Activated CD4-positive, alpha-beta T cell treated with anti-CD3 and anti-CD28 coated beads, Interleukin-10, Interleukin-2, amounts not matched to agents 100 ng/mL and 50 ng/mL, durations not matched to agents 16 hours and 8 hours (primary cell): Measurements from ENCODE around the gene PIGL.
"Not testable (repeated sequence)": the region's sequence is repeated elsewhere in the genome, so short reads cannot be mapped to it uniquely, and the experiment has no call there.

Source experiments
- DNase-seq: peaks from one replicate; pipeline ENCODE4 v3.0.0-alpha.2; 2020

PIGL gene

GRCh38 chr17:16217002-16217635 lies at the start of gene PIGL:
TSS of gene PIGL (plus strand) at chr17:16217210. CDS start at chr17:16217227, 17 bp downstream.
- peak; percentile 95 for DNase-seq

- DNase-seq = no peak
These were observed 45.4 kb upstream of the PIGL start for GRCh38 chr17:16171613-16172012.

DNA sequence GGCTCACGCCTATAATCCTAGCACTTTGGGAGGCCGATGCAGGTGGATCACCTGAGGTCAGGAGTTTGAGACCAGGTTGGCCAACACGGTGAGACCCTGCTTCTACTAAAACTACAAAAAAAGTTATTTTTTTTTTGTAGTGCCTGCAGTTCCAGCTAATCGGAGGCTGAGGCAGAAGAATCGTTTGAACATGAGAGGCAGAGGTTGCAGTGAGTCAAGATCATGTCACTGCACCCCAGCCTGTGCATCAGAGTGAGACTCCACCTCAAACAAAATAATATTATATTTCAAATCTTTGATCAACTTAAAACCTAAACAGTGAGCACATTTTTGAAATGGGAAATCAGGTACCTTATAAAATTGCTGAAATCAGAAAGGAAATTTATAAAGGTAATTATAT lies 38.2 kb upstream of the PIGL start:
- DNase-seq = no peak

DNA sequence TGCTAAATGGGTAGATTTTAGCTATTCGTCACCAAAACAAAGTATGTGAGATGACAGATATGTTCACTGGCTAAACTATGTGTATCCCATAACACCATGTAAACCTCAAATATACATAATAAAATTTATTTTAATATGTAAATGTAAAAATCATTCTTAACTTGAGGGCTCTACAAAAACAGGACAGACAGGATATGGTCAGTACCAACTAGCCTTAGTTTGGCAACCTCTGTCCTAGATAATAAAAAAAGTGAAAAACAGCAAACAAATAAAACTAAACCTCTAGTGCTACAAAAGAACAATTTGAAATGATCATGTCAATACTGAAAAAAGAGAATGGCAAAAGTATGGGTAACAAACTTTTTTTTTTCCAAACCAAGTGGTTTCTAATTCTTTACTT lies 35.4 kb upstream of the PIGL start:
- no peak for DNase-seq

DNA sequence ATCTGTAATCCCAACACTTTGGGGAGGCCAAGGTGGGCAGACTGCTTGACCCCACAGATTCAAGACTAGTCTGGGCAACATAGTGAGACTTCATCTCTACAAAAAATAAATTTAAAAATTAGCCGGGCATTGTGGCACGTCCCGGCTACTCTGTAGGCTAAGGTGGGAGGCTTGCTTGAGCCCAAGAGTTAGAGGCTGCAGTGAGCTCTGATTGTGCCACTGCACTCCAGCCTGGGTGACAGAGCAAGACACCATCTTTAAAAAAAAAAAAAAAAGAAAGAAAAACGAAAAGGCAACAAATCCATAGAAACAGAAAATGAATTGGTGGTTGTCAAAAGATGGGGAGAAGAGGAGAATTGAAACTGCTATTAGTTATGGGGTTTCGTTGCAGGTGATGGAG lies 29.4 kb upstream of the PIGL start:
- DNase-seq = no peak

- DNase-seq = no peak
These were observed 27.1 kb upstream of the PIGL start for GRCh38 chr17:16189791-16190348.

DNA sequence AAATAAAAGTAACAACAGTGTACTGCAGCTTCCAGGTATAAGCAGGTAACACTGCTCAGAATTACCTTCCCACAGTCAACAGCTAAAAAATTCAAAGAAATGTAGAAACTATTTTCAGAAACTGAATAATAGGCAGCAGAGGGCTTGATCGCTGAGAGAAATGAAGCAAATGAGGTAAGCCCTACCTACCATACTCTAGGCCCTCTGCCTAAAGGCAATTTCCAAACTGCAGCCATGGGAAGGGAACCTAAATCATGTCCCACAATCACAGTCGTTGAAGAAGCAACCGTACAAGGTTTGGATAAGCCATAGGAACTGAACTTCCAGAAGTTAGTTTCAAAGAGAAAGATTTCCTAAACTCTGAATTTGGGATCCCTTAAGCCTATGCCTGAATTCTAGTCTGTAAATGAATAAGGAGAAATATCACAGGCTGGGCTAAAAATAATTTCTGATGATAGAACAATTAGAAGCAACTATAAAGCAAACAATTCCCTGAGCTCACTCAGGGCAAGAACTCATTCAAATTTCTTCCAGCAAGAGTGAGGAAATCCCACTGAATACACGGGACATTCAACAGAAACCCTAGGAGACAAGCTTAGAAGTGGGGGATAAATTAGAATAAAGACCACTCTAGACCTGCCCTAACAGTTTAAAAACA lies 26.2 kb upstream of the PIGL start:
- no peak for DNase-seq

GRCh38 chr17:16191604-16192003 lies 25.4 kb upstream of the PIGL start:
- DNase-seq = no peak

GRCh38 chr17:16194307-16194835 lies 22.6 kb upstream of the PIGL start:
- not testable (repeated sequence) for DNase-seq

DNA sequence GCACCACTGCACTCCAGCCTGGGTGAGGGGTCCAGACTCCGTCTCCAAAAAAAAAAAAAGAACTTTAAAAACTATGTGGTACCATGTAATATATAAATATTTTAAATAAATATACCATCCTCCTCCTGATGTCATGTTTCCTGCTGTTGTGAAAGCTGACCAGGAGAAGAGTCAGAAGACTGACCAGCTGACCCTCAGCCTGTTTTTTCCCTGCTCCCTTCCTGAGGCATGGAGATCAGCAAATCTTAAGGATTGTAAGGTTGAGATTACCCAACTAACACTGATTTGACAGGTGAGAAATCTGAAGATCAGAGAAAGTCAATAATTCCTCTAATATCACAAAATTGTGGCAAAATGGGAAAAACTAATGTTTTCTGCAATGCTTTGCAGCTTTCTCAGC lies 19.7 kb upstream of the PIGL start:
- DNase-seq = no peak

DNA sequence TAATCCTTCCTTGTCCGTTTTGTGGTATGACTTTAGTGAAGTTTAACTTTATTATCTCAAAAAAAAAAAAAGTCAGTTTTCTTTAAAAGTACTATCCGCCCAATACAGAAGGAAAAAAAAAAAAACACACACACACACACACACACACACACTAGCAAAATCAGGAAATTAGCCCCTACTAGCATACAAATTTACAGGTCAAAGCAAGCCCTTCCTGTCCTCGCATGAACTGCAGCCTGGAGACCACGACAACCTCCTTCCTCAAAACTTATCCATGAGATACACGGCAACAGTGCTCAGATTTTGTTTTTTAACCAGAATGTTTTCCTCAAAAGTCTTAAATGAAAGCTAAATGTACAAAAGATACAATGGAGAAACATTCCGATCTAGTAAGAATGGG lies 17.9 kb upstream of the PIGL start:
- DNase-seq = no peak

GRCh38 chr17:16201693-16202131 lies 15.3 kb upstream of the PIGL start:
- not testable (repeated sequence) for DNase-seq

DNA sequence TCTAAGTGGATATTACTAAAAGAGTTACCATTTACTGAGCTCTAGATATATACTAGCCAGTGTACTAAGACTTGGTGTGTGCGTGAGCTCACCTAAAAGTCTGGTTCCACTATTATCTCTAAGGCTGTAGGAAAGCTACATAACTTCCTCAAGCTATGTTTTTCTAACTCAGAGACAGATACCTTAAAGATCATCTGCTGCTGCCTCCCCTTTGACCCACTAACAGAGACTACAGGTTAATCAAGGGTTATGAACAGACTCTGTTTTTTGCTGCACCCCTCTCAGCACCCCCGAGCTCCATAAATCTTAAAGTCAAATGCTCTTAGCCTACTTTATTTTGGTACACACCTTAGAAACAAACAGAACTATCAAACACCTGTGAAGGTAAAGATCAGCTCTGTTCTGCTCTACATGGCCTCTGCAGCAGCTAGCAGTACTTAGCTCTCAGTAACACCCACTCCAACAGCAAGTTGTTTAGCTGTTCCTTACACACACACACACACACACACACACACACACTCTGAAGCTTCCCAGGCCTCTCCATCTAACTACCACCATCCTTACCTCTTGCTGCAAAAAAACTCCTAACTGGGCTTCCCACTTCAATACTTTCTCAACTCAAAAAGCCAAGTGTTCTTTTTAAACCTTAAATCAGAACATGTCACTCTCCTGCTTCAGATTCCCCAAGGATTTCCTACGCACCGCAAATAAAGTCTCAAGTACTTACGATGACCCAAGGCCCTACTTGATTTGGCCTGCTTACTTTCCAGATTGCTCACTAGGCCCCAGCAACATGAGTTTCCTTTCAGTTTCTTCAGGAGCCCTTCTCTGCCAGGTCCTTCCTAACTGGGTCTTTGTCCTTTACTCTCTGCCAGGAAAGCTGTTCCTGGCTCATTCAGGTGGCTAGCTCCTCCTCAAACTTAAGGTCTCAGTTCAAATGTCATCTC lies 14.2 kb upstream of the PIGL start:
- not testable (repeated sequence) for DNase-seq

GRCh38 chr17:16204763-16205162 lies 12.2 kb upstream of the PIGL start:
- DNase-seq = not testable (repeated sequence)

DNA sequence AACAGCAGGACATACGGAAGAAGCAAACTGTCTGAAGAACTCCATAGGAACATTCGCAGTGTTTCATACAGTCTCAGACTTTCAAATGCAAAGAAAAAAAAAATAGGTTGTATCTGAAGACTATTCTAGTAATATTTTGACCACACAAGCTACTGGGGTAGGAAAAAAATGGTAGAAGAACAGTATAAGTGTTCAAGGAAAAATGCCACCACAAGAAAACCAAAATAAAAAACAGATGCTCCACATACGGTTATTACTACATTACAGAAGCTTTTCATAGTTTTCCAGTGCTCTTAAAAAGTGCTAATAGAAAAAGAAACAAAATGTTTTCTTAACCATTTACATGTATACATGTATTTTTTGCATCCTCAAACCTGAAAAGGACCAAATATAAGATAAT lies 5.4 kb upstream of the PIGL start:
- no peak for DNase-seq

DNA sequence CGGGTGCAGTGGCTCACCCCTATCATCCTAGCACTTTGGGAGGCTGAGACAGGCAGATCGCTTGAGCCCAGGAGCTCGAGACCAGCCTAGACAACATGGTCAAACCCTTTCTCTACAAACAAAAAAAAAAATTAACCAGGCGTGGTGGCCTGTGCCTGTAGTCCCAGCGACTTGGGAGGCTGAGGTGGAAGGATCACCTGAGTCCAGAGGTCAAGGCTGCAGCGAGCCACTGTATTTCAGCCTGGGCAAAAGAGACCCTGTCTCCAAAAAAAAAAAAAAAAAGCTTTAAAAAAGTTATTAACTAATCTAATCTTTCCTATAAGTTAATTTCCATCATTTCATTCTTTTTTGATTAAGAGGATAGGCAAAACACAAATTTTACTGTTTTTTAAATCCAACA lies 4.2 kb upstream of the PIGL start:
- DNase-seq = no peak

DNA sequence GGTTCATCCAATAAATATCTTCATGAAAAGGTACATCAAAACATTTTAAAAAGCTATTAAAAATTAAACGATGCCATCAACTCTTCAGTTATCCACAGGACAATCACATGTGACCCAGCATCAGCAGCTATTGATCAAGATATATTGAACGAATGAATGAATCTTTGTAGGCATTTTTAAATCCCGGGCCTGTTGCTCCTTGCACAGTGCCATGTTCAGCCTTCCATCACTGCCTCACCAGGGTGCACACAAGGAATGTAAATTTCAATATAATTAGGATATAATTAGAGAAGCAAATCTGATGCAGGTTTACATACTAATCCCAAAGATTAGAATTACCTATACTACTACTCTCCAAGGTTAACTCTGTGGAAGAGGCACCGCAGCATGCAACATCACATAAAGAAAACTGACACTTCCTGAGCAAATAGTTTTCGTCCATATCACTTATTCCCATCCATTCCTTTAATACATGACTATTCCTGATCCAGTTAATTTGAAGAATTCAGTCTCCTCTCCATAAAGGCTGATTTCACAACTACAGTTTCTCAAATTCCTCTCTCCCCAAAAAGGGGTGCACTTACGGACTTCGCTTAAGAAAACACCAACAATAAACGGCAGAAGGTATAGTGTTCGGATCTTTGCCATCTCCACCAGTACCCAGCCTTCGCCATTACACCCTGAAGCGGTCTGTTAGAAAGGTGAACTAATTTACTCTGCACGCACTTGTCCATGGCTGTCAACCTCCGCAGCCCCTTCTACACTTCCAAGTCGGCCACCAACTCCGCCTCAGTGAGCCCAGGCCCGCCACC lies 2.6 kb upstream of the PIGL start:
- DNase-seq = no peak

DNA sequence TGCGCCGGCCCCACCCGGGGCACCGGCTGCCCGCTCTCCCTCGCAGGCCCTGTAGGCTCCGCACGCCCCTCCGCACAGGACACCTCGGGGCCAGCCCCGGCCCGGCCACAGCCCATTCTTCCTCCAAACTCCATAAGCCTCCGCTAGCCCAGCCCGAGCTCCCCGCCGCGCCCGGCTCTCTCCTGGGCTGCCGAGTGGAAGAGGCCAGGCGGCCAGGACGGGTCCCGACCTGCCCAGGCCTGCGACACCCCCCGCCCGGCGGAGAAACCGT lies 2.1 kb upstream of the PIGL start:
- DNase-seq = peak; percentile 45

DNA sequence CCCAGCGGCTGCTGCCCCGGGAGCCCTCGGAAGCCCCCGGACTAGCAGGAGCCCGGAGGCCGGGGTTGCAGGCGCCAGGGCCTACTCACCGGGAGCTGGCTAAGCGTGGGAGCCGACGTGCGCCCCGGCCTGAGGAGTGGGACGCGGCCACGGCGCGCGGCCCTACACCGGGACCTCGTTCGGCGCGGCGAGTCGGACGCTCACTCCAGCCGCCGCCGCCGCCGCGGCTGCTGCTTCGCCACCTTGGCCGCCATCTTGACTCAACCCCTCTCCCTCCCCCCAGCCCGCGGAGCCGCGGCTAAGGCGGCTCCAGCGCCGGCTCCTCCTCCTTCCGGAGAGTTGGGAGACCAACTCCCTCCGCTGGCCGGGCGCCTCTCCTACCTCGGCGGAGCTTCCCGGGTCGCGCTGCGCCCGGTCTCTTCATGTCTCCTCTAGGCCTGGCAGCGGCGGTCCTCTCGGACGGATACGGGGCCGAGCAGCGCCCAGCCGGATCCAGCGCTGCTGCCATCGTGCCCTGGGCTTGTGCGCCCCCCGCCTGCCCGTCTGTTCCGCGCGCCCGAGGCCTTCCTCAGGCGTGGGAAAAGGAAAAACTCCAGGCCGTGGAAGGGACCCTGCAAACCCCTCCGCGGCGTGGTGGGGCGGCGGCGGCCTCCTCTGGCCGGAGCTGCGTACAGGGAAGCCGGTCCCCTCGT lies 1.6 kb upstream of the PIGL start, which contains the start of gene NCOR1:
TSS of gene NCOR1 (minus strand) at position 262 of the 692 bp plus-strand sequence. CDS start 20,965 bp downstream, outside the sequence.
- peak; percentile 96 for DNase-seq

GRCh38 chr17:16215965-16216316 lies 1.1 kb upstream of the PIGL start:
- DNase-seq = no peak

DNA sequence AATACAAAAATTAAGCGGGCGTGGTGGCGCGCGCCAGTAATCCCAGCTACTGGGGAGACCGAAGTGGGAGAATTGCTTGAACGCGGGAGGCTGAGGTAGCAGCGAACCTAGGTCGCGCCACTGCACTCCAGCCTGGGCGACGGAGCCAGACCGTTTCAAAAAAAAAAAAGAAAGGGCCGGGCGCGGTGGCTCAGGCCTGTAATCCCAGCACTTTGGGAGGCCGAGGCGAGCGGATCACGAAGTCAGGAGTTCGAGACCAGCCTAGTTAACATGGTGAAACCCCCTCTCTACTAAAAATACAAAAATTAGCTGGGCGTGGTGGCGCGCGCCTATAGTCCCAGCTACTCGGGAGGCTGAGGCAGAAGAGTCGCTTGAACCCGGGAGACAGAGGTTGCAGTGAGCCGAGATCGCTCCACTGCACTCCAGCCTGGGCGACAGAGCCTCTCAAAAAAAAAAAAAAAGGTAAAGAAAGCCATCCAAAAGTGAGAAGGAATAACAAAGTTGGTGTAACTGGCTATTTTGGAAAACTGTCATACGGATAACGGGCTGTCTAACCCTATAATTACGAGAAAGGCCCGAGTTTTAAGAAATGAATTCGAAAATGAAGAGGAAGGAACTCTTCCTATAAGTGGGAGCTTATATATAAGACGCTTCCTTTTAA lies 539 bp upstream of the PIGL start:
- not testable (repeated sequence) for DNase-seq
